GM23338 (cell line): ENCODE data around the gene GOLM1. TPM values are rescaled to one million over a fixed set of nuclear protein-coding genes. Genes with fewer than 3 reads are reported as not detected.

Experiments
- ATAC-seq: fragments of 200-7000 bp; cut with Tn5 transposase; 3 replicates; pipeline ENCODE4 v1.9.1; 2020
- DNase-seq: peaks from one replicate; pipeline ENCODE4 v3.0.0-alpha.2; 2015; ENCODE audit warnings: low spot score
- H2AFZ ChIP-seq: fragments of 200-600 bp; sonication (generic); 2 replicates; pipeline ENCODE4 v1.8.0; 2016; ENCODE audit warnings: antibody characterized with exemption, mild to moderate bottlenecking, moderate library complexity
- H3F3A ChIP-seq: fragments of 200-600 bp; sonication (generic); replicated peaks from 2 replicates; pipeline ENCODE4 v1.8.0; 2017; ENCODE audit warnings: antibody characterized with exemption, mixed run types, low read depth
- H3K27ac ChIP-seq: fragments of 200-600 bp; sonication (generic); 2 replicates; pipeline ENCODE4 v1.6.1; 2016; ENCODE audit warnings: low read depth
- H3K27me3 ChIP-seq: fragments of 200-600 bp; sonication (generic); 2 replicates; pipeline ENCODE4 v1.8.0; 2016; ENCODE audit warnings: mild to moderate bottlenecking, mixed run types, moderate library complexity; ENCODE audit not compliant: insufficient read depth
- H3K36me3 ChIP-seq: fragments of 200-600 bp; sonication (generic); 2 replicates; pipeline ENCODE4 v1.8.0; 2016; ENCODE audit warnings: mild to moderate bottlenecking; ENCODE audit not compliant: insufficient read depth
- H3K4me1 ChIP-seq: fragments of 200-600 bp; sonication (generic); 2 replicates; pipeline ENCODE4 v1.8.0; 2016; ENCODE audit warnings: mild to moderate bottlenecking, moderate library complexity; ENCODE audit not compliant: insufficient read depth
- H3K4me2 ChIP-seq: fragments of 200-600 bp; sonication (generic); 2 replicates; pipeline ENCODE4 v1.7.1; 2017; ENCODE audit warnings: mixed run types
- H3K4me3 ChIP-seq: fragments of 200-600 bp; sonication (generic); 2 replicates; pipeline ENCODE4 v1.6.1; 2016; ENCODE audit warnings: mixed run types
- H3K79me2 ChIP-seq: fragments of 200-600 bp; sonication (generic); replicated peaks from 2 replicates; pipeline ENCODE4 v1.8.0; 2017; ENCODE audit warnings: mild to moderate bottlenecking; ENCODE audit not compliant: insufficient read depth
- H3K9me2 ChIP-seq: fragments of 200-600 bp; sonication (generic); 2 replicates; pipeline ENCODE4 v1.8.0; 2017; ENCODE audit not compliant: insufficient read depth
- H4K20me1 ChIP-seq: fragments of 200-600 bp; sonication (generic); replicated peaks from 2 replicates; pipeline ENCODE4 v1.8.0; 2017; ENCODE audit warnings: mild to moderate bottlenecking; ENCODE audit not compliant: insufficient read depth
- H3K27ac Mint-ChIP-seq: 2 replicates; pipeline ENCODE4 v1.8.0; 2020; ENCODE audit warnings: inconsistent platforms, mild to moderate bottlenecking, moderate library complexity, mixed read lengths
- H3K27me3 Mint-ChIP-seq: 3 replicates; pipeline ENCODE4 v1.8.0; 2022; ENCODE audit warnings: low read depth, mild to moderate bottlenecking, moderate library complexity, mixed read lengths, inconsistent platforms; ENCODE audit not compliant: insufficient read depth, poor library complexity
- H3K36me3 Mint-ChIP-seq: 3 replicates; pipeline ENCODE4 v1.8.0; 2021; ENCODE audit warnings: low read depth, mild to moderate bottlenecking, inconsistent platforms, moderate library complexity, mixed read lengths
- H3K4me1 Mint-ChIP-seq: 3 replicates; pipeline ENCODE4 v1.8.0; 2020; ENCODE audit warnings: mild to moderate bottlenecking, inconsistent platforms, mixed read lengths
- H3K4me3 Mint-ChIP-seq: 3 replicates; pipeline ENCODE4 v1.8.0; 2021; ENCODE audit warnings: moderate library complexity, mild to moderate bottlenecking, inconsistent platforms, mixed read lengths
- H3K9me3 Mint-ChIP-seq: 3 replicates; pipeline ENCODE4 v1.8.0; 2020; ENCODE audit warnings: moderate library complexity, mild to moderate bottlenecking, inconsistent platforms, mixed read lengths
- ETS1 ChIP-seq: IDR thresholded peaks from 2 replicates; pipeline ENCODE4 v1.6.1; 2016; ENCODE audit warnings: antibody characterized with exemption
- EZH2 ChIP-seq: fragments of 200-600 bp; sonication (generic); IDR thresholded peaks from one replicate; pipeline ENCODE4 v1.8.0; 2017; ENCODE audit warnings: antibody characterized with exemption, mild to moderate bottlenecking, low read depth; ENCODE audit not compliant: unreplicated experiment
- JUNB ChIP-seq: IDR thresholded peaks from one replicate; pipeline ENCODE4 v1.6.1; 2016; ENCODE audit warnings: antibody characterized with exemption; ENCODE audit not compliant: unreplicated experiment
- ZNF331 ChIP-seq: fragments of 250-450 bp; sonication (Bioruptor Pico); IDR thresholded peaks from 2 replicates; pipeline ENCODE4 v1.5.0; 2020; ENCODE audit warnings: low read depth, mild to moderate bottlenecking, moderate library complexity
- ZNF462 ChIP-seq: fragments of 250-450 bp; sonication (Bioruptor Pico); IDR thresholded peaks from 2 replicates; pipeline ENCODE4 v1.5.0; 2020; ENCODE audit warnings: mild to moderate bottlenecking, moderate library complexity
- polyA plus RNA-seq: library from polyadenylated mRNA; unstranded; fragments of >200 nt; fragmentation: Nextera tagmentation; extraction: Ambion mirVana; gene quantifications from 2 replicates; pipeline ENCODE4 v1.2.1, GENCODE V29; 2016
- total RNA-seq: library from RNA; depleted of rRNA; stranded (reverse); fragments of >200 nt; shearing (Covaris generic); gene quantifications from 2 replicates; pipeline ENCODE4 v1.2.3, GENCODE V29; 2014

The GOLM1 gene
- total and polyA plus RNA-seq, 2 experiments from 2014 or later, result 58.3 to 92.4 TPM

- H4K20me1 ChIP-seq, result no peaks in the 10 kb centered on the region; the same call in 1 of the 2 replicates
- Mint-ChIP-seq H3K4me1 (peaks cover 16% of the 10 kb centered on the region), H3K36me3 (peaks cover 46% of the 10 kb centered on the region), H3K9me3 (peaks cover 21% of the 10 kb centered on the region), H3K27ac (no peak overlapping the region), H3K4me3 (no peak overlapping the region), H3K27me3 (peaks cover 2% of the 10 kb centered on the region)
- TF ChIP-seq ETS1, result no peak
- TF ChIP-seq ZNF462, result no peak
- TF ChIP-seq ZNF331 (CRISPR knock-in tag), result no peak
- H3K9me2 ChIP-seq, result peaks cover 2% of the 10 kb centered on the region; the same call in 1 of the 2 replicates
- no peak overlapping the region for H3K27ac ChIP-seq
- no peak overlapping the region for H3K4me3 ChIP-seq
- ATAC-seq (no peak), DNase-seq (no peak)
- no peaks in the 10 kb centered on the region for H3K36me3 ChIP-seq
- H3K4me1 ChIP-seq, result peaks cover 4% of the 10 kb centered on the region; the same call in 1 of the 2 replicates
- no peak overlapping the region for H2AFZ ChIP-seq
- H3K4me2 ChIP-seq, result no peak overlapping the region
- no peaks in the 10 kb centered on the region for H3K27me3 ChIP-seq
- no peaks in the 10 kb centered on the region for H3F3A ChIP-seq
- H3K79me2 ChIP-seq, result peaks cover 56% of the 10 kb centered on the region
Observed at GRCh38 chr9:86091477-86091876, 7.9 kb downstream of the GOLM1 start.

- Histone ChIP-seq H3K36me3 (no peaks in the 10 kb centered on the region), H3K4me3 (no peak overlapping the region), H3K27me3 (no peaks in the 10 kb centered on the region), H2AFZ (no peak overlapping the region), H3F3A (no peaks in the 10 kb centered on the region), H3K9me2 (peaks cover 2% of the 10 kb centered on the region; the same call in 1 of the 2 replicates), H3K4me1 (no peaks in the 10 kb centered on the region), H3K27ac (no peak overlapping the region), H3K79me2 (peaks cover 48% of the 10 kb centered on the region), H4K20me1 (peaks cover 6% of the 10 kb centered on the region), H3K4me2 (no peak overlapping the region)
- peaks cover 34% of the 10 kb centered on the region for H3K36me3 Mint-ChIP-seq
- H3K27me3 Mint-ChIP-seq, result peaks cover 5% of the 10 kb centered on the region
- peaks cover 29% of the 10 kb centered on the region for H3K4me1 Mint-ChIP-seq
- no peaks in the 10 kb centered on the region; the same call in 2 of the 3 replicates for H3K9me3 Mint-ChIP-seq
- ATAC-seq (peak; percentile 32; the same call in 2 of the 3 replicates), DNase-seq (no peak)
- H3K4me3 Mint-ChIP-seq, result no peak overlapping the region
- no peak overlapping the region for H3K27ac Mint-ChIP-seq
- TF ChIP-seq JUNB, result no peak
- TF ChIP-seq ZNF462, result no peak
- TF ChIP-seq EZH2, result no peak
Observed at GRCh38 chr9:86082870-86083269, 16.5 kb downstream of the GOLM1 start.
